ENCODE data around the gene SRSF9.

The SRSF9 gene

DNA sequence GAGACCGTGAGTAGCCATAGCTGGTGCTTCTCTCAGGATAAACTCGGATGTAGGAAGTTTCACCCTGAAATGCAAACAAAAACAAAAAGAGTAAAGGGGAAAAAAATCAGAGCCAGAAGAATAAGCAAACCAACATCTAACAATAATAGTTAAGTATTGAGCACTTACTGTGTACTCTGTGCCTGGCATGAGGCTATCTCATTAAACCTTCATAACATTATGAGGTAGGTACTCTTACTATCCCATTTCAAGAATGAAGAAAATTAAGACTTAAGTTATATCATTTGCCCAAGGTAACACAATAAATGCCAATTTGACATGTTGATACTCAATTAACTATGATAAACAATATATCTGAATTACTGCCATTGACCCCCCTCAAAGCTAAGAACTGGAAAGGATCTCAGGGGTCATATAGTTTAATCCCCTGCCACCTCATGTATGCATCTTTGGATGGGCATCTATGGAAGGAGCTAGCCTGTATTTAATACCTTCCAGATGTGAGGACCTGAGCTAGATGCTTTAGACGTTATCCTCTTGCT is 7.4 kb downstream of the SRSF9 start:
- TF ChIP-seq TAF1 (IDR thresholded peaks at IDR 0.05; ENCODE audit: low read depth) (no peak), CREB1 (IDR thresholded peaks at IDR 0.05; ENCODE audit: low read depth) (no peak), FOXM1 (IDR thresholded peaks at IDR 0.05; ENCODE audit: borderline replicate concordance, low read depth) (no peak), YY1 (IDR thresholded peaks at IDR 0.05; ENCODE audit: low read depth) (no peak), ZBTB7A (IDR thresholded peaks at IDR 0.05; ENCODE audit: low read depth) (no peak), CEBPB (IDR thresholded peaks at IDR 0.05) (no peak), TEAD4 (IDR thresholded peaks at IDR 0.05) (no peak), NFIC (IDR thresholded peaks at IDR 0.05) (no peak), RAD21 (IDR thresholded peaks at IDR 0.05; ENCODE audit: low read depth) (no peak), EGR1 (IDR thresholded peaks at IDR 0.05) (no peak), USF1 (IDR thresholded peaks at IDR 0.05) (no peak), EP300 (IDR thresholded peaks at IDR 0.05; ENCODE audit: borderline replicate concordance) (no peak), REST (IDR thresholded peaks at IDR 0.05; ENCODE audit: low read depth) (no peak)
- TF ChIP-seq, protein P1, sequence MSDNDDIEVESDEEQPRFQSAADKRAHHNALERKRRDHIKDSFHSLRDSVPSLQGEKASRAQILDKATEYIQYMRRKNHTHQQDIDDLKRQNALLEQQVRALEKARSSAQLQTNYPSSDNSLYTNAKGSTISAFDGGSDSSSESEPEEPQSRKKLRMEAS (IDR thresholded peaks at IDR 0.05) = no peak

DNA sequence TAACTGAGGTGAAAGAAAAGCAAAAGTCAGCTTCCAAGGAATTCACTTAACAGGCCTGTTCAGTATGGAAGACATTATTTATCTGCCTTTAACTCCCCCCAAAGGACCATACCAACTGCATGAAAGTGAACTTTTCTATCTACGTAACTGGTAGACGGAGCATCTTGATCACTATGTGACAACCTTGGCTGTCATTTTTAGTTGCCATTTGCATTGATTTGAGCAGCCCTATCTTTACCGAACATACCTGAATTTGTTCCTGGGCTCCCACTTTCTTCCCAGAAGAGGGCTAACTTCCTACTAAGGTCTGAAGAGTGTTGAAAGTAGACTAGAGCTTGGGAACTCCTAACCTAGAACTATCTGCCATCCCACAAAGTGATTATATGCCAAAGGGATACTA is 9.4 kb downstream of the SRSF9 start:
- TF ChIP-seq USF1 (IDR thresholded peaks at IDR 0.05) (no peak), TCF12 (IDR thresholded peaks at IDR 0.05; ENCODE audit: low read depth) (no peak), EP300 (IDR thresholded peaks at IDR 0.05; ENCODE audit: borderline replicate concordance) (no peak), YY1 (IDR thresholded peaks at IDR 0.05; ENCODE audit: low read depth) (no peak), CREB1 (IDR thresholded peaks at IDR 0.05; ENCODE audit: low read depth) (no peak), ZBTB7A (IDR thresholded peaks at IDR 0.05; ENCODE audit: low read depth) (no peak), FOXM1 (IDR thresholded peaks at IDR 0.05; ENCODE audit: borderline replicate concordance, low read depth) (no peak), REST (IDR thresholded peaks at IDR 0.05; ENCODE audit: low read depth) (no peak), RAD21 (IDR thresholded peaks at IDR 0.05; ENCODE audit: low read depth) (no peak), NFIC (IDR thresholded peaks at IDR 0.05) (no peak), TEAD4 (IDR thresholded peaks at IDR 0.05) (no peak), TAF1 (IDR thresholded peaks at IDR 0.05; ENCODE audit: low read depth) (no peak), EGR1 (IDR thresholded peaks at IDR 0.05) (no peak)
- TF ChIP-seq, protein P1 (IDR thresholded peaks at IDR 0.05) = no peak

DNA sequence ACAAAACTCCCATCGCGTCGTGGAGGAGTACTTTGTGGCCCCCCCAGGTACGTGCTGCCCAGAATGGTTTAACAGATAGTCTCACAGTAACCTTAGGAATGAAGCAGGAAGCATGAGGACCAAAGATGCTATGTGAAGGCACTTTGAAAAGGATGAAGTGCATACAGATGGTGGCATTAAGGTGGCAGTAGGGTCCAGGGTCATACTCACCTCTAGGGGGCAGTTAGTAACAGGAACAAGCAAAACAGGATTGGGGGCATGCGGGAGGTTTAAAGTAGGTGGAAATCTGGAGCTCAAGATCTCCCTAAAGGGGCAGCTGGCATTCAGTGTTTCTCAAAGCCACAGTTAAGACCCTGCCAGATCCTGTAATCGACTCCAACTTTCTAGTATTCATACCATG is 12.4 kb downstream of the SRSF9 start:
- no peak for TF ChIP-seq FOXM1 (IDR thresholded peaks at IDR 0.05; ENCODE audit: borderline replicate concordance, low read depth)
- TF ChIP-seq, protein P1 (IDR thresholded peaks at IDR 0.05) = no peak
- no peak for TF ChIP-seq RAD21 (IDR thresholded peaks at IDR 0.05; ENCODE audit: low read depth)
- no peak for TF ChIP-seq TAF1 (IDR thresholded peaks at IDR 0.05; ENCODE audit: low read depth)
- TF ChIP-seq NFIC (IDR thresholded peaks at IDR 0.05) = no peak
- no peak for TF ChIP-seq YY1 (IDR thresholded peaks at IDR 0.05; ENCODE audit: low read depth)
- TF ChIP-seq TEAD4 (IDR thresholded peaks at IDR 0.05) = no peak
- no peak for TF ChIP-seq TCF12 (IDR thresholded peaks at IDR 0.05; ENCODE audit: low read depth)

DNA sequence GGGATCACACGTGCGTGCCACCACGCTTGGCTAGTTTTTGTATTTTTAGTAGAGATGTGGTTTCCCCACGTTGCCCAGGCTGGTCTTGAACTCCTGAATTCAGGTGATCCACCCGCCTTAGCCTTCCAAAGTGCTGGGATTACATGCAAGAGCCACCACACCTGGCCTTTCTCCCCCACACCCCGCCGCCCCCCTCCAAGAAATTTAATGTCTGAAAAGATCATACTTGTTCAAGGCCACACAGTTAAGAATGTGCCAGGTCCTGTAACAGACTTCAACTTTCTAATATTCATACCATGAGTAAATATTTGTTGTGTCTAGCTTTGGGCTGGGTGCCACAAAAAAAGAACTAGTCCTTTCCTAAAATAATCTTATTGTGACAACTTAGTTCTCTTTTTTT is 14.2 kb downstream of the SRSF9 start:
- TF ChIP-seq TAF1 (IDR thresholded peaks at IDR 0.05; ENCODE audit: low read depth) (no peak), TCF12 (IDR thresholded peaks at IDR 0.05; ENCODE audit: low read depth) (no peak), YY1 (IDR thresholded peaks at IDR 0.05; ENCODE audit: low read depth) (no peak), USF1 (IDR thresholded peaks at IDR 0.05) (no peak), EP300 (IDR thresholded peaks at IDR 0.05; ENCODE audit: borderline replicate concordance) (no peak), REST (IDR thresholded peaks at IDR 0.05; ENCODE audit: low read depth) (no peak), NFIC (IDR thresholded peaks at IDR 0.05) (no peak), ZBTB7A (IDR thresholded peaks at IDR 0.05; ENCODE audit: low read depth) (no peak), TEAD4 (IDR thresholded peaks at IDR 0.05) (no peak), CREB1 (IDR thresholded peaks at IDR 0.05; ENCODE audit: low read depth) (no peak), EGR1 (IDR thresholded peaks at IDR 0.05) (no peak), RAD21 (IDR thresholded peaks at IDR 0.05; ENCODE audit: low read depth) (no peak), CEBPB (IDR thresholded peaks at IDR 0.05) (no peak), FOXM1 (IDR thresholded peaks at IDR 0.05; ENCODE audit: borderline replicate concordance, low read depth) (no peak)
- TF ChIP-seq, protein P1 (IDR thresholded peaks at IDR 0.05) = no peak
